ENCODE results near the gene BMX. TPM values are rescaled to one million over a fixed set of nuclear protein-coding genes. Genes with fewer than 3 reads are reported as not detected.

BMX gene
- total and polyA plus RNA-seq, 10 of the 15 experiments (the other 5 are each of a cell fraction or from before 2014, with no cell fraction given) = not detected

GRCh38 chrX:15465347-15465746, 35.3 kb upstream of the BMX start (continued):
- peak; percentile 56; the same call in 1 of the 2 replicates for TF ChIP-seq RELB (IDR thresholded peaks at IDR 0.05; ENCODE audit: low read depth)
- TF ChIP-seq SKIL (IDR thresholded peaks at IDR 0.05; ENCODE audit: low read depth, poor library complexity, severe bottlenecking) = no peak
- no peak for TF ChIP-seq NRF1 (conservative IDR thresholded peaks at IDR 0.05; ENCODE audit: low read depth, low read length)
- no peak for TF ChIP-seq ZNF24 (IDR thresholded peaks at IDR 0.05)
- TF ChIP-seq EZH2 (IDR thresholded peaks at IDR 0.05; ENCODE audit: borderline replicate concordance, control insufficient read depth, low read depth, low read length) = no peak
- TF ChIP-seq IRF3 (IDR thresholded peaks at IDR 0.05) = no peak
- no peak for TF ChIP-seq SREBF1 (IDR thresholded peaks at IDR 0.05; ENCODE audit: low read length)
- TF ChIP-seq E2F8 (IDR thresholded peaks at IDR 0.05; ENCODE audit: low read depth, partially characterized antibody) = no peak
- no peak for TF ChIP-seq TAF1 (IDR thresholded peaks at IDR 0.05; ENCODE audit: borderline replicate concordance, low read depth, low read length)
- no peak for TF ChIP-seq ELK1 (IDR thresholded peaks at IDR 0.05; ENCODE audit: low read depth, low read length)
- TF ChIP-seq ZZZ3 (IDR thresholded peaks at IDR 0.05; ENCODE audit: control insufficient read depth, insufficient read length, low read depth) = no peak
- TF ChIP-seq POLR2AphosphoS2 (IDR thresholded peaks at IDR 0.05; ENCODE audit: low read depth, low read length) = no peak
- TF ChIP-seq MTA2 (IDR thresholded peaks at IDR 0.05; ENCODE audit: low read depth) = peak; percentile 96
- TF ChIP-seq IKZF1 (conservative IDR thresholded peaks at IDR 0.05) = peak; percentile 66
- no peak for TF ChIP-seq SIN3A (IDR thresholded peaks at IDR 0.05; ENCODE audit: low read depth, low read length)
- peak; percentile 58 to 65; a peak in 3 of 4 replicates for TF ChIP-seq IKZF2 (IDR thresholded peaks at IDR 0.05)
- TF ChIP-seq GABPA (IDR thresholded peaks at IDR 0.05; ENCODE audit: low read depth) = peak; percentile 43; the same call in 1 of the 2 replicates
- TF ChIP-seq RAD51 (IDR thresholded peaks at IDR 0.05) = no peak
- no peak for TF ChIP-seq RB1 (IDR thresholded peaks at IDR 0.05; ENCODE audit: borderline replicate concordance)
- TF ChIP-seq MAX (IDR thresholded peaks at IDR 0.05; ENCODE audit: low read depth, low read length) = no peak
